Transverse colon (tissue), 4 donors: ENCODE measurements around the gene SPATA2L.

Experiments
- EP300 ChIP-seq: sonication (generic); formaldehyde crosslinking; IDR thresholded peaks from one replicate; pipeline ENCODE4 v1.6.1; 2017; ENCODE audit warnings: antibody characterized with exemption, low read depth
- POLR2A ChIP-seq: fragments of 450-650 bp; IDR thresholded peaks from one replicate; pipeline ENCODE4 v1.6.1; 2016; ENCODE audit warnings: antibody characterized with exemption, mild to moderate bottlenecking, moderate library complexity
- POLR2AphosphoS5 ChIP-seq, 3 donors: sonication (generic); formaldehyde crosslinking; IDR thresholded peaks; one replicate each; pipeline ENCODE4 v1.6.1; 2016; ENCODE audit warnings: antibody characterized with exemption in 3 of 3
- TF ChIP-seq, protein P1 (sequence below), 5 experiments: fragments of 200-600 bp in 3 of 5; fragments of 450-650 bp in 2 of 5; sonication (generic) in 3 of 5; IDR thresholded peaks; 1 replicate in 2 of 5; 2 replicates in 3 of 5; pipeline ENCODE4 v1.5.1; 2016 to 2017; ENCODE audit warnings: antibody characterized with exemption in 5 of 5, inconsistent platforms in 3 of 5, mild to moderate bottlenecking in 2 of 5, moderate library complexity in 1 of 5

DNA sequence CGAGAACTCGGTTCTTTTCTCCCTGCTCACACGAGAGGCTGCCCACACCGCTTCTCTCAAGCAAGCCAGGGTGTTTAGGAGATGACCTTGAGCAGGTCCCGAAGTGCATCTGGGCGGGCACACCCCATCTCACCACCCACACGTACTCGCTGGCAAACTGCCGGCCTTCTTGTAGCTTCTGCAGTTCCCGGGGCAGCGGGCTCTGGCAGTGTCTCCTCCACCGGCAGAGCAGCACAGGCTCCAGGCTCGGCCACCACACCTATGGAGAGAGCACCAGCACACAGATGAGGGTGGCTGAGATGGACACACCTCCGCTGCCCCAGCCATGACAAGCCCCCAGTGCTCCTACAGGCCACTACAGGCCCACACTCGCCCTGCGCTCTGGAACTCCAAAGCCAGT, 43.3 kb upstream of the SPATA2L start:
- TF ChIP-seq EP300 = no peak
- TF ChIP-seq, protein P1, sequence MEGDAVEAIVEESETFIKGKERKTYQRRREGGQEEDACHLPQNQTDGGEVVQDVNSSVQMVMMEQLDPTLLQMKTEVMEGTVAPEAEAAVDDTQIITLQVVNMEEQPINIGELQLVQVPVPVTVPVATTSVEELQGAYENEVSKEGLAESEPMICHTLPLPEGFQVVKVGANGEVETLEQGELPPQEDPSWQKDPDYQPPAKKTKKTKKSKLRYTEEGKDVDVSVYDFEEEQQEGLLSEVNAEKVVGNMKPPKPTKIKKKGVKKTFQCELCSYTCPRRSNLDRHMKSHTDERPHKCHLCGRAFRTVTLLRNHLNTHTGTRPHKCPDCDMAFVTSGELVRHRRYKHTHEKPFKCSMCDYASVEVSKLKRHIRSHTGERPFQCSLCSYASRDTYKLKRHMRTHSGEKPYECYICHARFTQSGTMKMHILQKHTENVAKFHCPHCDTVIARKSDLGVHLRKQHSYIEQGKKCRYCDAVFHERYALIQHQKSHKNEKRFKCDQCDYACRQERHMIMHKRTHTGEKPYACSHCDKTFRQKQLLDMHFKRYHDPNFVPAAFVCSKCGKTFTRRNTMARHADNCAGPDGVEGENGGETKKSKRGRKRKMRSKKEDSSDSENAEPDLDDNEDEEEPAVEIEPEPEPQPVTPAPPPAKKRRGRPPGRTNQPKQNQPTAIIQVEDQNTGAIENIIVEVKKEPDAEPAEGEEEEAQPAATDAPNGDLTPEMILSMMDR (IDR thresholded peaks at IDR 0.05) = no peak
- no peak for TF ChIP-seq POLR2AphosphoS5 (IDR thresholded peaks at IDR 0.05)
- TF ChIP-seq POLR2A = no peak
